Ovary (tissue), 3 donors: ENCODE measurements around the gene RNF145.

Source experiments
- CTCF ChIP-seq, 3 donors: fragments of 450-650 bp in 2 of 3; fragments of 200-600 bp in 1 of 3; IDR thresholded peaks; one replicate each; pipeline versions ENCODE4 v1.5.1 to v1.8.0; 2016 to 2022; ENCODE audit warnings: antibody characterized with exemption in 3 of 3, mild to moderate bottlenecking in 1 of 3
- POLR2A ChIP-seq: fragments of 450-650 bp; IDR thresholded peaks from one replicate; pipeline ENCODE4 v1.6.1; 2017; ENCODE audit warnings: antibody characterized with exemption, mild to moderate bottlenecking, moderate library complexity
- donor health status: DM: no; HTN: no; CAD: no.

- TF ChIP-seq POLR2A (no peak), CTCF (IDR thresholded peaks at IDR 0.05) (no peak)
Observed at GRCh38 chr5:159179529-159180305, 29.6 kb downstream of the RNF145 start.
